ENCODE data around the gene SSC5D.

SSC5D gene

DNA sequence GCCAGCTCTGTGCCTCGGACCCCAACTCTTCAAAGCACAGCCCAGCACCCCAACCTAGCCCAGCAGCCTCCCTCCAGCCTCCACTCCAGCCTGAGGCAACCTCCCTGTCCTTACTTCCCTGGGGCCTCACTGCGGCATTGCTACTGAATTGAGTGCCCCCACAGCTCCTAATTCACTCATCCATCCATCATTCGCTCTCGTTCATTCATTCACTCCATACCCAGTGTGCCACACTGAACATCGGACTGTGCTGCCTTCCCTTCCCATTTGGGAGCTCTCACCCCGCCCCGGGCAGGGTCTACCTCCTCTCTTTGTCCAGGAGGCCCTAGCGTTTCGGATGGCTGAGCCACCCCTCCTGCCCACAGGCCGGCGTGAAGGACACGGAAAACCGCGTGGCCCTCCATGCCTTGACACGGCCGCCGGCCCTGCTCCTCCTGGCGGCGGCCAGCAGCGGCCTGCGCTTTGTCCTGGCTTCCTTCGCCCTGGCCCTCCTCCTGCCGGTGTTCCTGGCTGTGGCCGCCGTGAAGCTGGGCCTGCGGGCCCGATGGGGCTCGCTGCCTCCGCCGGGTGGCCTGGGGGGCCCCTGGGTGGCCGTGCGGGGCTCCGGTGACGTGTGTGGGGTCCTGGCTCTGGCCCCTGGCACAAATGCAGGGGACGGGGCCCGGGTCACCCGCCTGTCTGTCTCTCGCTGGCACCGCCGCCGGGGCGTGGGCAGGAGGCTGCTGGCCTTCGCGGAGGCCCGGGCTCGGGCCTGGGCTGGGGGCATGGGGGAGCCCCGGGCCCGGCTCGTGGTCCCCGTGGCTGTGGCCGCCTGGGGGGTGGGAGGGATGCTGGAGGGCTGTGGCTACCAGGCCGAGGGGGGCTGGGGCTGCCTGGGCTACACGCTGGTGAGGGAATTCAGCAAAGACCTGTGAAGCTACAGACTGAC, 1.9 kb upstream of the SSC5D start:
- CTCF ChIA-PET, result interaction anchor here (1.3 to 6.3 kb wide), 6 partner anchors 10 to 152 kb away, joined by 3 to 44 read pairs (median 6); partner anchors contain the start of gene ZNF628
- TF ChIP-seq, protein P1, sequence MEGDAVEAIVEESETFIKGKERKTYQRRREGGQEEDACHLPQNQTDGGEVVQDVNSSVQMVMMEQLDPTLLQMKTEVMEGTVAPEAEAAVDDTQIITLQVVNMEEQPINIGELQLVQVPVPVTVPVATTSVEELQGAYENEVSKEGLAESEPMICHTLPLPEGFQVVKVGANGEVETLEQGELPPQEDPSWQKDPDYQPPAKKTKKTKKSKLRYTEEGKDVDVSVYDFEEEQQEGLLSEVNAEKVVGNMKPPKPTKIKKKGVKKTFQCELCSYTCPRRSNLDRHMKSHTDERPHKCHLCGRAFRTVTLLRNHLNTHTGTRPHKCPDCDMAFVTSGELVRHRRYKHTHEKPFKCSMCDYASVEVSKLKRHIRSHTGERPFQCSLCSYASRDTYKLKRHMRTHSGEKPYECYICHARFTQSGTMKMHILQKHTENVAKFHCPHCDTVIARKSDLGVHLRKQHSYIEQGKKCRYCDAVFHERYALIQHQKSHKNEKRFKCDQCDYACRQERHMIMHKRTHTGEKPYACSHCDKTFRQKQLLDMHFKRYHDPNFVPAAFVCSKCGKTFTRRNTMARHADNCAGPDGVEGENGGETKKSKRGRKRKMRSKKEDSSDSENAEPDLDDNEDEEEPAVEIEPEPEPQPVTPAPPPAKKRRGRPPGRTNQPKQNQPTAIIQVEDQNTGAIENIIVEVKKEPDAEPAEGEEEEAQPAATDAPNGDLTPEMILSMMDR (IDR thresholded peaks at IDR 0.05; ENCODE audit: control extremely low read depth, extremely low read depth, low read depth, missing control alignments), result no peak
- no peak for DNase-seq (ENCODE audit: extremely low spot score)
- POLR2A ChIA-PET, result no interaction called here

DNA sequence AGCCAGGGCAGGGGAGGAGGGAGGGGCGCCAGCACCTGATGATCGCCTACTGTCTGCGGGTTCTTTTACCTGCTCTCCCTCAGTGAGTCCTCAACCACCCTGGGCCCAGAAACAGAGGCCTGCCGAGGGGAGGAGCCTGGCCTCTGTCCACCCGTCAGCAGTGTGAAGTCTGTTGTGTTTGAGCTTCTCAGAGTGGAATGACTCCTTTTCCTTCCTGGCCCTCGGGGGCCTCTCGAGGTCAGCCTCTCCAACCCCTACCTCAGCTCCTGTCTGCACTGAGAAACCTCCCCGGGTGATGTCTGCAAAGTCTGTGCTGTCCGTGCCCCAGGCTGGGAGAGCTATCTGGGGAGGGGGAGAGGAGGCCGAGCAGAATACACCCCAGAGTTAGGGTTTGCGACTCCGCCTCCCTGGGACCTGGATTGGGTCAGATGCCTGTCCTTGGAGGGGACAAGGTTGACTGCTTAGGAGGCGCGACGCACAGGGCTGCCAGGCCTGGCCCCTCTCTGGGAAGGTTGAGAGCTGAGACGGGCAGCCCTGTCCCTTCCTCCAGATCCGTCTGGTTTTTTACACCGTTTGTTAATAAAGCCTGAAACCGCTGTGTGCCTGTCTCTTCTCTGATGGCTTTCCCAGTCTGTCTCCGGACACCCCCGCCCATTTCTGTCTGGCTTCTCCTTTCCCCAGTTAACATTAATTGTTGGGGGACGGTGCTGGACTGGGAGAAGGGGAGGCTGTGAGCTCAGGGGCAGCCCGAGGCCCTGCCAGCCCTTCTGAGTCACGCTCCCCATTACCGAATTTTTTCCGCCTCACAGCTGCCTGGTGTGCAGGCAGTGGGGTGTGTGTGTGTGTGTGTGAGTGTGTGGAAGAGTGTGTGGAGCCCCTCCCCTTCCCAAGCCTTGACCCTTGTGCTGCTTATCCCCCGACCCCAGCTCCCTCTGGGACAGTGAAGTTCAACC, 989 bp upstream of the SSC5D start:
- ChIA-PET POLR2A (no interaction called here), CTCF (interaction anchor here (1.3 to 6.3 kb wide), 3 partner anchors 17 to 145 kb away, joined by 5 to 44 read pairs (median 37); no protein-coding TSS in a partner anchor)
- peak; percentile 42 for DNase-seq (ENCODE audit: extremely low spot score)
- TF ChIP-seq, protein P1 (IDR thresholded peaks at IDR 0.05; ENCODE audit: control extremely low read depth, extremely low read depth, low read depth, missing control alignments), result no peak

DNA sequence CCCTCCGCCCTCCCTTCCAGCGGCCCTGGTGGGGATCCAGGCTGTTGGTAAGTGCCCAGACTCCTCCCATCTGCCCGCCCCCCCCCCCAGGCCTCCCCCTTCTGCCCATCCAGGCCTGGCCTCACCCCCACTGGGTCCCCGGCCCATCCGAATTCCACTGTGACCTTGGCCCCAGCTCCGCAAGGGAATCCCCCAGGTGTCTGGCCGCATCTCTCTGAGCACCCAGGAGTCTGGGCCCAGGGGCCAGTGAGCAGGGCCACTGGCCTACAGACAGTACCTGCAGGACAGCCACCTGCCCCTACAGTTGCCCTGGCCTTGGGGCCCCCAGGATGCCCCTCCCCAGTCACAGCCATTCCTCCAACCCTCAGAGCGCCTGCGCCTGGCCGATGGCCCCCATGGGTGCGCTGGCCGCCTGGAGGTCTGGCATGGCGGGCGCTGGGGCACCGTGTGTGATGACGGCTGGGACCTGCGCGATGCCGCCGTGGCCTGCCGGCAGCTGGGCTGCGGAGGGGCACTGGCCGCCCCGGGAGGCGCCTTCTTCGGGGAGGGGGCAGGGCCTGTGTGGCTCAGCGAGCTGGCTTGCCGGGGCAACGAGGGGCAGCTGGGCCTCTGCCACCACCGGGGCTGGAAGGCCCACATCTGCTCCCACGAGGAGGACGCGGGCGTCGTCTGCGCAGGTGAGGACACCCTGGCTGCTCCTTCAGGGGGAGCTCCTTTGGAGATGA, 912 bp downstream of the SSC5D start:
- TF ChIP-seq, protein P1 (IDR thresholded peaks at IDR 0.05; ENCODE audit: control extremely low read depth, extremely low read depth, low read depth, missing control alignments), result no peak
- ChIA-PET POLR2A (interaction anchor here (0.6 to 0.8 kb wide), 2 partner anchors 110 to 373 kb away, joined by 3 to 4 read pairs; partner anchors contain the start of gene FIZ1), CTCF (interaction anchor here (6.3 to 8.2 kb wide), 2 partner anchors 15 to 21 kb away, joined by 37 to 43 read pairs; no protein-coding TSS in a partner anchor)
- DNase-seq (ENCODE audit: extremely low spot score), result no peak

DNA sequence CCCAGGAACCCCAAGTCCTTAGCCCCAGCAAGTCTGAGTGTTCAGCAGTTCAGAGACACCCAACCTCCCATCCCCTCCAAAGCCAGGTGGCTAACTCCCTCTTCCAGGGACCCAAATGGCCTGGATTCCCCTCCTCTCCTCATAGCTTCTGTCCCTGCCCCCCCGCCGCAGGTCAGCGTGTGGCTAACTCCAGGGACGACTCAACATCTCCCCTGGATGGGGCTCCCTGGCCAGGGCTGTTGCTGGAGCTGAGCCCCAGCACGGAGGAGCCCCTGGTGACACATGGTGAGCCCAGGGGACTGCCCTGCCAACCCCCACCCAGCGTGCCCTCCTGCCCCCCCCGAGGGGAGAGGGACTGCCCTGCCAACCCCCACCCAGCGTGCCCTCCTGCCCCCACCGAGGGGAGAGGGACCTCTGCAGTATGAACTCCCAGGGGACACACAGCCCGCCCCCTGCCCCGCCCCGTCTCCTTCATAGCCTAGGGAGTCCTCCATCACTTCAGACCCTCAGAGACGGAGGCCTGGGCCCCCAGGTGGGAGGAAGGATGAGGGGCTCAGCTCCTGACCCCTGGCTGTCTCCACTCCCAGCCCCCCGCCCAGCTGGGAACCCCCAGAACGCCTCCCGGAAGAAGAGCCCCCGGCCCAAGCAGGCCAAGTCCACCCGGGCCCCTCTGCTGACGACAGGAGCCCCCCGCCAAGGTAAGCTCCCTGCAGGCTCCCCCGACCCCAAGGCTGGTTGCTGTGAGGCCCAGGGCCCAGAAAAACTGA, 1.7 kb downstream of the SSC5D start:
- TF ChIP-seq, protein P1 (IDR thresholded peaks at IDR 0.05; ENCODE audit: control extremely low read depth, extremely low read depth, low read depth, missing control alignments), result no peak
- CTCF ChIA-PET, result interaction anchor here (8.2 kb wide), 1 partner anchor 15 kb away, joined by 43 read pairs; no protein-coding TSS in a partner anchor
- no peak for DNase-seq (ENCODE audit: extremely low spot score)
- POLR2A ChIA-PET, result interaction anchor here (0.6 to 0.8 kb wide), 2 partner anchors 109 to 374 kb away, joined by 3 to 4 read pairs; partner anchors contain the start of gene FIZ1

DNA sequence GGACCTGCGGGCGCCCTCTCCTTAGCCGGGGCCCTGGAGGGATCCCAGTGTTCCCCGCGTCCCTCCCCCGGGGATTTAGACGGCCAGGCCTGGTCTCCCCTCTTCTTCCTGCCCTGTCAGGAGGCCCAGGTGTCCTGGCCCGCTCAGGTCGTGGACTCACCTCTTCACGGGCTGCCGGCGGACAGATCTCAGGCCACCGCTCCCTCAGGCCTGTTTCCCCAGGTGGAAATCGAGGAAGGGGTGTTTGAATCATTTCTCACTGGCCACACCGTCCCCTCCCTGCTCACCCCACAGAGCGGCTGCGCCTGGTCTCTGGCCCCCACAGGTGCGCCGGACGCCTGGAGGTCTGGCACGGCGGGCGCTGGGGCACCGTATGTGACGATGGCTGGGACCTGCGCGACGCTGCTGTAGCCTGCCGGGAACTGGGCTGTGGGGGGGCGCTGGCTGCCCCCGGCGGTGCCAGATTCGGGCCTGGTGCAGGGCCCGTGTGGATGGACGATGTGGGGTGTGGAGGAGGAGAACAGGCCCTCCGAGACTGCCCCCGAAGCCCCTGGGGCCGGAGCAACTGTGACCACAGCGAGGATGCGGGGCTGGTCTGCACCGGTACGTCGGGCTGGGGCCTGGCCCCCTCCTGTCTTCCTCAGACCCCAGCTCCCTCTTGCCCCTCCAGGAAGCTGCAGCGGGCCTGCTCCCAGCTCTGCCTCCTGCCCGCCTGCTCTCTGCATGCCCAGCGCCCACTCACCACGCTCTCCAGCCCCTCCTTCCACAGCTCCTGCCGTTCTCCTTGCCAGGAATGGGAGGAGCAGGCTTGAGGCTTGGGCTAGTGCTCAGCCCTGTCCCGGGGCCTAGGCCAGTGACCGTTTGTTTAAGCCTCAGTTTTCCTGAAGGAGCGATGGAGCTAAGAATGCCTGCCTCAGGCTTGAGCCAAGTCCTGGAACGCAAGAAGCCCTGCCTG, 2.5 kb downstream of the SSC5D start:
- ChIA-PET CTCF (interaction anchor here (8.2 kb wide), 1 partner anchor 14 kb away, joined by 43 read pairs; no protein-coding TSS in a partner anchor), POLR2A (no interaction called here)
- TF ChIP-seq, protein P1 (IDR thresholded peaks at IDR 0.05; ENCODE audit: control extremely low read depth, extremely low read depth, low read depth, missing control alignments), result no peak
- DNase-seq (ENCODE audit: extremely low spot score), result no peak
